Parathyroid adenoma (tissue), 2 donors: ENCODE data around the gene B3GAT1.

Experiments used
- H2AFZ ChIP-seq: fragments of 300-600 bp; sonication (generic); one replicate; pipeline ENCODE4 v1.7.0; 2017; ENCODE audit warnings: antibody characterized with exemption, mild to moderate bottlenecking
- H3K27ac ChIP-seq: fragments of 300-600 bp; sonication (generic); one replicate; pipeline ENCODE4 v1.7.0; 2017
- H3K27me3 ChIP-seq: fragments of 300-600 bp; sonication (generic); one replicate; pipeline ENCODE4 v1.7.0; 2017; ENCODE audit warnings: low read length; ENCODE audit not compliant: control insufficient read depth, insufficient read depth
- H3K36me3 ChIP-seq: fragments of 300-600 bp; sonication (generic); one replicate; pipeline ENCODE4 v1.7.0; 2017; ENCODE audit warnings: low read length; ENCODE audit not compliant: control insufficient read depth, insufficient read depth
- H3K4me1 ChIP-seq: fragments of 300-600 bp; sonication (generic); one replicate; pipeline ENCODE4 v1.7.0; 2017; ENCODE audit warnings: control low read depth
- H3K4me2 ChIP-seq: fragments of 300-600 bp; sonication (generic); one replicate; pipeline ENCODE4 v1.7.0; 2017; ENCODE audit warnings: low read length
- H3K4me3 ChIP-seq: fragments of 300-600 bp; sonication (generic); one replicate; pipeline ENCODE4 v1.7.0; 2017; ENCODE audit warnings: low read depth, low read length
- H3K79me2 ChIP-seq: fragments of 300-600 bp; sonication (generic); one replicate; pipeline ENCODE4 v1.7.0; 2017; ENCODE audit warnings: control low read depth
- H3K9ac ChIP-seq: fragments of 300-600 bp; sonication (generic); one replicate; pipeline ENCODE4 v1.7.0; 2017; ENCODE audit warnings: mild to moderate bottlenecking
- H3K9me3 ChIP-seq: fragments of 300-600 bp; sonication (generic); one replicate; pipeline ENCODE4 v1.7.0; 2017; ENCODE audit warnings: low read length; ENCODE audit not compliant: control insufficient read depth
- CTCF ChIP-seq: fragments of 300-600 bp; sonication (generic); IDR thresholded peaks from one replicate; pipeline ENCODE4 v1.7.0; 2017; ENCODE audit warnings: antibody characterized with exemption, mild to moderate bottlenecking
- donor health status: primary hyperparathyroidism.

The B3GAT1 gene

GRCh38 chr11:134355656-134356055, 56.4 kb downstream of the B3GAT1 start:
- Histone ChIP-seq H3K36me3 (no peaks in the 10 kb centered on the region), H3K4me2 (no peak overlapping the region), H3K9me3 (no peaks in the 10 kb centered on the region), H3K4me1 (no peaks in the 10 kb centered on the region), H2AFZ (no peak overlapping the region), H3K27ac (no peak overlapping the region), H3K4me3 (no peak overlapping the region), H3K9ac (no peak overlapping the region), H3K27me3 (no peaks in the 10 kb centered on the region), H3K79me2 (no peaks in the 10 kb centered on the region)
- no peak for TF ChIP-seq CTCF

GRCh38 chr11:134355136-134355535, 56.9 kb downstream of the B3GAT1 start:
- Histone ChIP-seq H3K27me3 (no peaks in the 10 kb centered on the region), H3K27ac (no peak overlapping the region), H3K4me2 (no peak overlapping the region), H3K79me2 (no peaks in the 10 kb centered on the region), H3K9me3 (no peaks in the 10 kb centered on the region), H3K4me3 (no peak overlapping the region), H3K36me3 (no peaks in the 10 kb centered on the region), H3K4me1 (no peaks in the 10 kb centered on the region), H3K9ac (no peak overlapping the region), H2AFZ (no peak overlapping the region)
- TF ChIP-seq CTCF = no peak

GRCh38 chr11:134352111-134352510, 59.9 kb downstream of the B3GAT1 start:
- no peak overlapping the region for H3K27ac ChIP-seq
- no peaks in the 10 kb centered on the region for H3K4me1 ChIP-seq
- no peaks in the 10 kb centered on the region for H3K9me3 ChIP-seq
- no peak overlapping the region for H3K9ac ChIP-seq
- no peaks in the 10 kb centered on the region for H3K36me3 ChIP-seq
- no peaks in the 10 kb centered on the region for H3K27me3 ChIP-seq
- no peak overlapping the region for H3K4me3 ChIP-seq
- no peaks in the 10 kb centered on the region for H3K79me2 ChIP-seq
- no peak overlapping the region for H2AFZ ChIP-seq
- no peak overlapping the region for H3K4me2 ChIP-seq
- TF ChIP-seq CTCF = no peak

- Histone ChIP-seq H3K27ac (no peak overlapping the region), H3K36me3 (no peaks in the 10 kb centered on the region), H3K4me1 (no peaks in the 10 kb centered on the region), H3K9ac (no peak overlapping the region), H3K79me2 (no peaks in the 10 kb centered on the region), H3K4me2 (no peak overlapping the region), H3K9me3 (no peaks in the 10 kb centered on the region), H3K27me3 (no peaks in the 10 kb centered on the region), H2AFZ (no peak overlapping the region), H3K4me3 (no peak overlapping the region)
- TF ChIP-seq CTCF = no peak
These were observed 61.7 kb downstream of the B3GAT1 start for GRCh38 chr11:134350381-134350780.

- no peak overlapping the region for H2AFZ ChIP-seq
- H3K4me2 ChIP-seq = no peak overlapping the region
- no peak overlapping the region for H3K4me3 ChIP-seq
- no peak overlapping the region for H3K9ac ChIP-seq
- no peaks in the 10 kb centered on the region for H3K36me3 ChIP-seq
- H3K4me1 ChIP-seq = no peaks in the 10 kb centered on the region
- no peaks in the 10 kb centered on the region for H3K9me3 ChIP-seq
- H3K27me3 ChIP-seq = no peaks in the 10 kb centered on the region
- no peak overlapping the region for H3K27ac ChIP-seq
- H3K79me2 ChIP-seq = no peaks in the 10 kb centered on the region
- no peak for TF ChIP-seq CTCF
These were observed 62.2 kb downstream of the B3GAT1 start for GRCh38 chr11:134349802-134350355.
